ENCODE results near the gene BSCL2. TPM values are rescaled to one million over a fixed set of nuclear protein-coding genes. Genes with fewer than 3 reads are reported as not detected.
"Not testable (repeated sequence)": the region's sequence is repeated elsewhere in the genome, so short reads cannot be mapped to it uniquely, and the experiment has no call there.

BSCL2 gene
- total RNA-seq, 3 donors from 2014 or later, result 40.2 to 58.4 (median 54.1) TPM

GRCh38 chr11:62706850-62707247 lies 375 bp downstream of the BSCL2 start:
- peaks cover 3 to 16% of the 10 kb centered on the region in 2 donors for H3K4me1 ChIP-seq
- no peaks in the 10 kb centered on the region for H3K9me3 ChIP-seq
- DNase-seq (ENCODE audit: low spot score in 2 of 2), result no peak
- no peaks in the 10 kb centered on the region for H3K36me3 ChIP-seq
- TF ChIP-seq POLR2A (IDR thresholded peaks at IDR 0.05) (no peak), POLR2AphosphoS5 (IDR thresholded peaks at IDR 0.05) (no peak), CTCF (IDR thresholded peaks at IDR 0.05) (no peak)
- H3K27ac ChIP-seq, result peak overlapping the region; percentile 83 to 92
- peak overlapping the region; percentile 64 to 87 (median 75) for H3K4me3 ChIP-seq
- intact Hi-C loops (cut with DNase I; ENCODE audit: low total_unique reads), result no loop called here
- no peaks in the 10 kb centered on the region for H3K27me3 ChIP-seq

GRCh38 chr11:62705880-62706849 lies 1.1 kb downstream of the BSCL2 start:
- no peaks in the 10 kb centered on the region for H3K27me3 ChIP-seq
- no peaks in the 10 kb centered on the region for H3K9me3 ChIP-seq
- peaks cover 3 to 16% of the 10 kb centered on the region in 2 donors for H3K4me1 ChIP-seq
- no peaks in the 10 kb centered on the region for H3K36me3 ChIP-seq
- intact Hi-C loops (cut with DNase I; ENCODE audit: low total_unique reads), result no loop called here
- DNase-seq (ENCODE audit: low spot score in 2 of 2), result peak; percentile 91 to 94
- peak overlapping the region; percentile 64 to 87 (median 75) for H3K4me3 ChIP-seq
- H3K27ac ChIP-seq, result peak overlapping the region; percentile 83 to 92
- TF ChIP-seq POLR2AphosphoS5 (IDR thresholded peaks at IDR 0.05), result peak; percentile 50 to 64 (median 64)
- no peak for TF ChIP-seq CTCF (IDR thresholded peaks at IDR 0.05)

- Histone ChIP-seq H3K4me1 (peaks cover 3 to 16% of the 10 kb centered on the region in 2 donors), H3K9me3 (no peaks in the 10 kb centered on the region), H3K27ac (peak overlapping the region; percentile 83 to 92), H3K27me3 (no peaks in the 10 kb centered on the region), H3K36me3 (no peaks in the 10 kb centered on the region), H3K4me3 (peak overlapping the region; percentile 64 to 87 (median 75))
- intact Hi-C loops (cut with DNase I; ENCODE audit: low total_unique reads), result no loop called here
- no peak for TF ChIP-seq POLR2A (IDR thresholded peaks at IDR 0.05)
- no peak for TF ChIP-seq POLR2AphosphoS5 (IDR thresholded peaks at IDR 0.05)
- TF ChIP-seq CTCF (IDR thresholded peaks at IDR 0.05), result no peak
- no peak for DNase-seq (ENCODE audit: low spot score in 2 of 2)
Measured at GRCh38 chr11:62705413-62705812, 1.8 kb downstream of the BSCL2 start.

GRCh38 chr11:62703921-62704320 lies 3.3 kb downstream of the BSCL2 start:
- H3K9me3 ChIP-seq; H3K27ac ChIP-seq; DNase-seq (ENCODE audit: low spot score in 2 of 2); H3K4me3 ChIP-seq; H3K27me3 ChIP-seq; H3K36me3 ChIP-seq; intact Hi-C loops (cut with DNase I; ENCODE audit: low total_unique reads): not testable (repeated sequence)
- H3K4me1 ChIP-seq, result peaks cover 3 to 16% of the 10 kb centered on the region in 2 donors

GRCh38 chr11:62702246-62702645 lies 5.0 kb downstream of the BSCL2 start:
- intact Hi-C loops (cut with DNase I; ENCODE audit: low total_unique reads), result no loop called here
- Histone ChIP-seq H3K36me3 (no peaks in the 10 kb centered on the region), H3K27me3 (no peaks in the 10 kb centered on the region), H3K4me1 (peaks cover 3 to 9% of the 10 kb centered on the region in 2 donors), H3K4me3 (no peak overlapping the region), H3K27ac (no peak overlapping the region), H3K9me3 (no peaks in the 10 kb centered on the region)
- no peak for TF ChIP-seq POLR2A (IDR thresholded peaks at IDR 0.05)
- TF ChIP-seq CTCF (IDR thresholded peaks at IDR 0.05), result no peak
- TF ChIP-seq POLR2AphosphoS5 (IDR thresholded peaks at IDR 0.05), result no peak
- no peak for DNase-seq (ENCODE audit: low spot score in 2 of 2)

Data from breast epithelium (tissue), 4 donors.